Progenitor cell of endocrine pancreas (in vitro differentiated cells): ENCODE data around the gene KNTC1. TPM values are rescaled to one million over a fixed set of nuclear protein-coding genes. Genes with fewer than 3 reads are reported as not detected.

ENCODE experiments used
- DNase-seq: peaks from one replicate; pipeline ENCODE4 v3.0.0; 2021; ENCODE audit warnings: low spot score; ENCODE audit not compliant: unreplicated experiment
- H3K27ac Mint-ChIP-seq: 2 replicates; pipeline ENCODE4 v1.8.0; 2021; ENCODE audit warnings: mild to moderate bottlenecking, moderate library complexity, mixed read lengths
- H3K27me3 Mint-ChIP-seq: 2 replicates; pipeline ENCODE4 v1.8.0; 2021; ENCODE audit warnings: mixed read lengths
- H3K36me3 Mint-ChIP-seq: 2 replicates; pipeline ENCODE4 v1.8.0; 2022; ENCODE audit warnings: mixed read lengths; ENCODE audit not compliant: insufficient read depth
- H3K4me1 Mint-ChIP-seq: 2 replicates; pipeline ENCODE4 v1.8.0; 2021; ENCODE audit warnings: low read depth, mixed read lengths
- H3K4me3 Mint-ChIP-seq: 2 replicates; pipeline ENCODE4 v1.8.0; 2021; ENCODE audit warnings: low read depth, mild to moderate bottlenecking, moderate library complexity, mixed read lengths
- H3K9me3 Mint-ChIP-seq: 2 replicates; pipeline ENCODE4 v1.8.0; 2021; ENCODE audit warnings: low read depth, mixed read lengths
- total RNA-seq: library from RNA; stranded (reverse); gene quantifications from 2 replicates; pipeline ENCODE4 v1.2.1, GENCODE V29; 2021
- TF ChIP-seq, protein P1 (sequence below): fragments of 200-600 bp; sonication (generic); IDR thresholded peaks from one replicate; pipeline ENCODE4 v1.5.0; 2021; ENCODE audit warnings: antibody characterized with exemption, mild to moderate bottlenecking; ENCODE audit not compliant: unreplicated experiment

The KNTC1 gene
- total RNA-seq, 1 donor from 2014 or later, result 65.4 TPM

DNA sequence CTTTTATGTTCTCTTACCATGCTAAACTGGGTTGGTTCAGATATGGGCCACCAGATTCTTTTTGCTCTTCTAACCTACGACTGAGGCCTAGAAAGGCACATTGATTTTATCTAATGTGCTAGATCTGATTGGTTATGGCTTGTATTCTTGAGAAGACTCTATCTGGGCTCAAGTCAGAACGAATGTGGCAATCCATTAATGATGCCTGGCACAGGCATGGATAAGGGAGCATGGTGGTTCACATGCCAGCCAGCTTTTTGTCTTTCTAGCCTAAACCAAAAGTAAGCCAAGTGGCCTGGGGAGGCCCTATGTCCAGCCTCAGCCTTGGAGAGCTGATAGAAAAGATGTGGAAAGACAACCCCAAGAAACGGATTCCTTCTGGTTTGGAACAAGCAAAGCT is 82.7 kb downstream of the KNTC1 start:
- H3K36me3 Mint-ChIP-seq, result peaks cover 8% of the 10 kb centered on the region
- H3K4me1 Mint-ChIP-seq, result peaks cover 5% of the 10 kb centered on the region
- TF ChIP-seq, protein P1, sequence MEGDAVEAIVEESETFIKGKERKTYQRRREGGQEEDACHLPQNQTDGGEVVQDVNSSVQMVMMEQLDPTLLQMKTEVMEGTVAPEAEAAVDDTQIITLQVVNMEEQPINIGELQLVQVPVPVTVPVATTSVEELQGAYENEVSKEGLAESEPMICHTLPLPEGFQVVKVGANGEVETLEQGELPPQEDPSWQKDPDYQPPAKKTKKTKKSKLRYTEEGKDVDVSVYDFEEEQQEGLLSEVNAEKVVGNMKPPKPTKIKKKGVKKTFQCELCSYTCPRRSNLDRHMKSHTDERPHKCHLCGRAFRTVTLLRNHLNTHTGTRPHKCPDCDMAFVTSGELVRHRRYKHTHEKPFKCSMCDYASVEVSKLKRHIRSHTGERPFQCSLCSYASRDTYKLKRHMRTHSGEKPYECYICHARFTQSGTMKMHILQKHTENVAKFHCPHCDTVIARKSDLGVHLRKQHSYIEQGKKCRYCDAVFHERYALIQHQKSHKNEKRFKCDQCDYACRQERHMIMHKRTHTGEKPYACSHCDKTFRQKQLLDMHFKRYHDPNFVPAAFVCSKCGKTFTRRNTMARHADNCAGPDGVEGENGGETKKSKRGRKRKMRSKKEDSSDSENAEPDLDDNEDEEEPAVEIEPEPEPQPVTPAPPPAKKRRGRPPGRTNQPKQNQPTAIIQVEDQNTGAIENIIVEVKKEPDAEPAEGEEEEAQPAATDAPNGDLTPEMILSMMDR, result no peak
- no peaks in the 10 kb centered on the region for H3K27me3 Mint-ChIP-seq
- H3K27ac Mint-ChIP-seq, result no peak overlapping the region
- no peak for DNase-seq
- no peaks in the 10 kb centered on the region for H3K9me3 Mint-ChIP-seq
- no peak overlapping the region for H3K4me3 Mint-ChIP-seq

DNA sequence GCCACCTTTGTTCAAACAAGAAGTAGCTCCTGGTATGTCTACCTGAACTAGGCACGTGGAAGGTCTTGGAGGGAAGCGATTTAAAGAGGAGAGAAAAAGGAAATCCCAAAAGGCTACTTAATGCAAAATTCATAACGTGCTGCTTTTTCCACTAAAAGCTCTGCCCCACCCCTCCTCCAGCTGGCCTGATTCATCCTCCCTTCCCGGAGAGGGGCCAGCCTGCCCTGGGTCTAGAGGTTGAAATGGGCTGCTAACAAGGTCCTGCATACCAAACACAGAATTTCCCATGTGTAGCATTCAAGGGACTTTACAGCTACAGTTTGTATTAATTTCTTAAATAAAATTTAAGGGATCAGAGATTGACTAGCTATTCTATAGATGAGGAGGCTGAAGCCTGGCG is 83.2 kb downstream of the KNTC1 start:
- Mint-ChIP-seq H3K27ac (no peak overlapping the region), H3K27me3 (no peaks in the 10 kb centered on the region), H3K4me3 (no peak overlapping the region), H3K4me1 (peaks cover 5% of the 10 kb centered on the region), H3K36me3 (peaks cover 7% of the 10 kb centered on the region), H3K9me3 (no peaks in the 10 kb centered on the region)
- no peak for DNase-seq
- TF ChIP-seq, protein P1, result no peak

DNA sequence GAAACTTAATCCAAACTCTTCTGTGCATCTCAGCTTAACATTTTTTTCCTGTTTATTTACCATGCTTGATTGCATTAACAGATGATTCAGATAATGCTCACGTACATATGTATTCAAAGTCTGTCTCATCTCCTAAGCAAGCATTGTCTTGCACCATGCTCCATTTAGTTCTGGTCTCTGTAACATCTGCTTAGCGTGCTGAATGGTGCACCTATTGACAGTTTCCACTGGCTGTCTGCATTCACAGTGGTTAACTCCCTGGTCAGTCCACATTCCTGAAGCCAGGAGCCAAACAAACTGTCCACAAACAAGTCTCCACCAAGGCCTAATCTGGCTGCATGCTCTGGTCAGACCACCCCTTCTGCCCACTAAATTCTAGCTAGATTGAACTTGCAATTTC is 83.9 kb downstream of the KNTC1 start:
- no peaks in the 10 kb centered on the region for H3K9me3 Mint-ChIP-seq
- no peak overlapping the region for H3K4me3 Mint-ChIP-seq
- DNase-seq, result no peak
- peaks cover 5% of the 10 kb centered on the region for H3K4me1 Mint-ChIP-seq
- no peaks in the 10 kb centered on the region for H3K27me3 Mint-ChIP-seq
- TF ChIP-seq, protein P1, result no peak
- H3K36me3 Mint-ChIP-seq, result peaks cover 7% of the 10 kb centered on the region
- no peak overlapping the region for H3K27ac Mint-ChIP-seq

DNA sequence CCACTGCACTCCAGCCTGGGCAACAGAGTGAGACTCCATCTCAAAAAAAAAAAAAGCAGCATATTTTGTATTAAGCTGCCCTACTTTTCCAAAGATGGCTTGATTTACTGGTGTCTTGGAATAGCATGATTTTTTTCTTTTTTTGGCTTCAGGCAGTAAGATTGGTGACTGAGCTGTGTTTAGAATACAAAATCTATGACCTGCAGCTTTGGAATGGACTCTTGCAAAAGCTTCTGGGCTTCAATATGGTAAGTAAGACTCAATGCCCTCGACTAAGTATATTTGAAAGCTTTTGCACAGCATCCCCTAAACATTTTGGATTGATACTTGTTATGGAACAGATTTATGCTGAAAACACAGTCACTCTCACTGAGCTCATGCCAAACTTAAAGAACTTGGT is 87.8 kb downstream of the KNTC1 start:
- Mint-ChIP-seq H3K27ac (no peak overlapping the region), H3K9me3 (no peaks in the 10 kb centered on the region), H3K36me3 (peaks cover 18% of the 10 kb centered on the region), H3K4me1 (peaks cover 5% of the 10 kb centered on the region), H3K27me3 (no peaks in the 10 kb centered on the region), H3K4me3 (no peak overlapping the region)
- DNase-seq, result no peak
- TF ChIP-seq, protein P1, result no peak

DNA sequence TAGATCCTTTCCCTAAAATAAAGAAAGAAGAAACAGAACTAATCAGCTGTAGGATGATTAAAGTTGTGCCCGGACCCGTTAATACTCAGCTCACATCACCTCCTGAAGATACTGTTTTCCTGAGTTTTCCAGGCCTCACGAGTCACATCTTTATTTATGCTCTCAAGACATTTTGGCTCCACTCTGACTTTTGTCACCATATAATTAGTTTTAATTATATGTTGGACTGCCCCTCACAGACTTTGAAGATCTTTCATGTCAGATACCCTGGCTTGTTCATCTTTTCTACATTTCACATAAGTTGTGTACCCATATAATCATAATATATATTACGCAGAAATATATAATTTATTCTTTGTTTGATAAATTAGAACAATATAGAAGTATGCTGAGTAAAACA is 88.7 kb downstream of the KNTC1 start:
- DNase-seq, result no peak
- Mint-ChIP-seq H3K27me3 (no peaks in the 10 kb centered on the region), H3K27ac (no peak overlapping the region), H3K36me3 (peaks cover 20% of the 10 kb centered on the region), H3K4me1 (peaks cover 4% of the 10 kb centered on the region), H3K9me3 (no peaks in the 10 kb centered on the region), H3K4me3 (no peak overlapping the region)
- TF ChIP-seq, protein P1, result no peak
